Adrenal gland (tissue), 12 donors: Measurements from ENCODE around the gene PRPS1. TPM values are rescaled to one million over a fixed set of nuclear protein-coding genes. Genes with fewer than 3 reads are reported as not detected.

Source experiments
- DNase-seq, 7 donors: peaks; one replicate each; pipeline ENCODE4 v3.0.0-alpha.2; 2019 to 2020
- H3K27ac ChIP-seq, 5 donors: fragments of 200-600 bp; sonication (generic) in 4 of 5; 1 replicate in 3 of 5; 2 replicates in 2 of 5; pipeline versions ENCODE4 v1.5.1 to v1.8.0; 2016 to 2020; ENCODE audit warnings: mild to moderate bottlenecking in 1 of 5
- H3K27me3 ChIP-seq: fragments of 200-600 bp; 2 replicates; pipeline ENCODE4 v1.8.0; 2021
- H3K36me3 ChIP-seq, 2 donors: fragments of 200-600 bp; replicated peaks in 1 of 2; 1 replicate in 1 of 2; 2 replicates in 1 of 2; pipeline versions ENCODE4 v1.5.1 to v1.8.0; 2018 to 2022
- H3K4me1 ChIP-seq, 2 donors: fragments of 200-600 bp; replicated peaks in 1 of 2; 1 replicate in 1 of 2; 2 replicates in 1 of 2; pipeline versions ENCODE4 v1.5.1 to v1.8.0; 2018 to 2021
- H3K4me3 ChIP-seq, 4 donors: fragments of 200-600 bp; sonication (generic) in 3 of 4; one replicate each; pipeline ENCODE4 v1.5.1; 2016 to 2018
- H3K9me3 ChIP-seq, 3 donors: fragments of 200-600 bp; sonication (generic) in 1 of 3; replicated peaks in 1 of 3; 1 replicate in 2 of 3; 2 replicates in 1 of 3; pipeline versions ENCODE4 v1.5.1 to v1.8.0; 2016 to 2021
- CTCF ChIP-seq, 6 experiments: fragments of 450-650 bp in 4 of 6; fragments of 200-600 bp in 2 of 6; sonication (generic) in 1 of 6; IDR thresholded peaks; 1 replicate in 5 of 6; 2 replicates in 1 of 6; pipeline versions ENCODE4 v1.5.1 to v1.8.0; 2016 to 2021; ENCODE audit warnings: antibody characterized with exemption in 6 of 6, mild to moderate bottlenecking in 2 of 6, moderate library complexity in 1 of 6
- POLR2A ChIP-seq, 2 donors: fragments of 450-650 bp; IDR thresholded peaks; one replicate each; pipeline ENCODE4 v1.6.1; 2017; ENCODE audit warnings: antibody characterized with exemption in 2 of 2, mild to moderate bottlenecking in 2 of 2, moderate library complexity in 1 of 2
- WGBS, 4 donors: extraction: QIAGEN DNeasy Blood & Tissue Kit in 2 of 4; methylation state at CpG; one replicate each; pipeline versions ENCODE4 v1.1.5 to v1.1.7; 2013 to 2017; 5-methylcytosine and 5-hydroxymethylcytosine counted together
- intact Hi-C, 2 donors: fragments of 100-400 bp; cut with DNase I; formaldehyde crosslinking; loops; one replicate each; pipeline versions ENCODE4 v1.14.1 to v1.15.0; 2022 to 2023
- polyA plus RNA-seq, 3 donors: library from polyadenylated mRNA; stranded (reverse); fragments of 200-250 nt in 2 of 3; fragments of 350-450 nt in 1 of 3; fragmentation: Illumina TruSeq in 1 of 3; extraction: RNeasy Lipid Tissue Mini Kit (QIAGEN cat#74804) in 1 of 3; gene quantifications; one replicate each; pipeline ENCODE4 v1.2.3, GENCODE V29; 2013 to 2014
- total RNA-seq, 9 donors: library from RNA; depleted of rRNA in 4 of 9; stranded (reverse); fragments of >200 nt in 4 of 9; fragments of 120-200 nt in 1 of 9; fragmentation: NEBNext Ultra II Directional in 1 of 9; extraction: Animal tissue kit (Norgen Biotek cat#: 25700) in 1 of 9; gene quantifications; one replicate each; pipeline versions ENCODE4 v1.1.0 to v1.2.4, GENCODE V29; 2013 to 2023
- donor health status: healthy with polysubstance abuse.
- donor health status: Bipolar disorder and iron deficiency.
- donor health status: DM: yes; HTN: yes; CAD: no.
- donor health status: DM: no; HTN: no; CAD: no.
- donor health status: DM: no; HTN: no; CAD: no.
- donor health status: DM: yes; HTN: yes; CAD: no.

Gene PRPS1
- total and polyA plus RNA-seq, 12 donors = 8.9 to 78.3 (median 33.3) TPM

- H3K4me3 ChIP-seq = no peak overlapping the region
- peak overlapping the region in 4 of 5 donors; percentile 32 to 86 (median 73) for H3K27ac ChIP-seq
- no peaks in the 10 kb centered on the region for H3K9me3 ChIP-seq
- DNase-seq = no peak
- H3K4me1 ChIP-seq = peaks cover 0 to 29% of the 10 kb centered on the region in 2 donors
- H3K36me3 ChIP-seq = no peaks in the 10 kb centered on the region
- intact Hi-C loops = loop anchor here in 1 of 2 donors (10.0 kb wide), 1 partner anchor 101 kb away; the partner anchor contains the start of genes NCBP2L and TSC22D3
- WGBS, 4 donors = 62 to 75% (median 67%) methylated on average over 6 of the region's 6 CpGs
- H3K27me3 ChIP-seq = no peaks in the 10 kb centered on the region
- no peak for TF ChIP-seq POLR2A (IDR thresholded peaks at IDR 0.05)
- no peak for TF ChIP-seq CTCF (IDR thresholded peaks at IDR 0.05)
These were observed 45.1 kb downstream of the PRPS1 start for GRCh38 chrX:107673431-107673830.

GRCh38 chrX:107673933-107674479 lies 45.7 kb downstream of the PRPS1 start:
- 43 to 46% (median 45%) methylated on average over 4 to 7 of the region's 7 CpGs for WGBS, 4 donors
- intact Hi-C loops = loop anchor here in 1 of 2 donors (10.0 kb wide), 1 partner anchor 101 kb away; the partner anchor contains the start of genes NCBP2L and TSC22D3
- peak overlapping the region in 4 of 5 donors; percentile 75 to 96 (median 82) for H3K27ac ChIP-seq
- no peaks in the 10 kb centered on the region for H3K27me3 ChIP-seq
- H3K9me3 ChIP-seq = no peaks in the 10 kb centered on the region
- TF ChIP-seq CTCF (IDR thresholded peaks at IDR 0.05) (peak in 1 of 6 experiments; percentile 18), POLR2A (IDR thresholded peaks at IDR 0.05) (no peak)
- peaks cover 0 to 29% of the 10 kb centered on the region in 2 donors for H3K4me1 ChIP-seq
- peak; percentile 47 to 87 (median 73) for DNase-seq
- no peak overlapping the region for H3K4me3 ChIP-seq
- H3K36me3 ChIP-seq = no peaks in the 10 kb centered on the region

GRCh38 chrX:107674480-107675364 lies 46.4 kb downstream of the PRPS1 start:
- no peak overlapping the region for H3K4me3 ChIP-seq
- DNase-seq = peak; percentile 37 to 78 (median 55)
- H3K27ac ChIP-seq = peak overlapping the region; percentile 33 to 96 (median 77)
- WGBS, 4 donors = 44 to 64% (median 48%) methylated on average over 9 of the region's 9 CpGs
- H3K27me3 ChIP-seq = no peaks in the 10 kb centered on the region
- TF ChIP-seq CTCF (IDR thresholded peaks at IDR 0.05) (no peak), POLR2A (IDR thresholded peaks at IDR 0.05) (no peak)
- H3K36me3 ChIP-seq = no peaks in the 10 kb centered on the region
- no peaks in the 10 kb centered on the region for H3K9me3 ChIP-seq
- intact Hi-C loops = loop anchor here (5.0 to 10.0 kb wide), 2 partner anchors 43 to 100 kb away; partner anchors contain the start of genes NCBP2L (in 1 of the 2) and TSC22D3 (in 1 of the 2)
- peaks cover 0 to 29% of the 10 kb centered on the region in 2 donors for H3K4me1 ChIP-seq

GRCh38 chrX:107675365-107675654 lies 47.0 kb downstream of the PRPS1 start:
- Histone ChIP-seq H3K4me3 (peak overlapping the region in 1 of 4 donors; percentile 48), H3K36me3 (no peaks in the 10 kb centered on the region), H3K27me3 (no peaks in the 10 kb centered on the region), H3K9me3 (no peaks in the 10 kb centered on the region), H3K4me1 (peaks cover 0 to 29% of the 10 kb centered on the region in 2 donors), H3K27ac (peak overlapping the region; percentile 33 to 96 (median 77))
- intact Hi-C loops = loop anchor here (5.0 to 10.0 kb wide), 2 partner anchors 42 to 99 kb away; partner anchors contain the start of genes NCBP2L (in 1 of the 2) and TSC22D3 (in 1 of the 2)
- DNase-seq = no peak
- TF ChIP-seq CTCF (IDR thresholded peaks at IDR 0.05) (no peak), POLR2A (IDR thresholded peaks at IDR 0.05) (no peak)
- WGBS, 4 donors = 61 to 90% (median 72%) methylated on average over 1 of the region's 1 CpG
